Upper lobe of left lung (tissue), 6 donors: ENCODE measurements around the gene CPSF6. TPM values are rescaled to one million over a fixed set of nuclear protein-coding genes. Genes with fewer than 3 reads are reported as not detected.

Source experiments
- ATAC-seq, 2 donors: fragments of 200-7000 bp; cut with Tn5 transposase; one replicate each; pipeline ENCODE4 v1.9.1; 2022; ENCODE audit warnings: mild to moderate bottlenecking in 2 of 2, moderate library complexity in 2 of 2; ENCODE audit not compliant: low FRiP score in 2 of 2
- DNase-seq, 2 donors: peaks; one replicate each; pipeline ENCODE4 v3.0.0-alpha.2; 2019 to 2020
- H3K27ac ChIP-seq, 4 donors: fragments of 200-600 bp; sonication (generic); one replicate each; pipeline ENCODE4 v1.5.1; 2016 to 2019
- H3K27me3 ChIP-seq, 4 donors: fragments of 200-600 bp; sonication (generic); one replicate each; pipeline ENCODE4 v1.5.1; 2017 to 2019
- H3K36me3 ChIP-seq, 4 donors: fragments of 200-600 bp; sonication (generic); one replicate each; pipeline ENCODE4 v1.5.1; 2016 to 2019
- H3K4me1 ChIP-seq, 4 donors: fragments of 200-600 bp; sonication (generic); one replicate each; pipeline ENCODE4 v1.5.1; 2018 to 2019
- H3K4me3 ChIP-seq, 4 donors: fragments of 200-600 bp; sonication (generic); one replicate each; pipeline ENCODE4 v1.5.1; 2017 to 2019; ENCODE audit warnings: mild to moderate bottlenecking in 2 of 4, moderate library complexity in 1 of 4
- H3K9me3 ChIP-seq, 4 donors: fragments of 200-600 bp; sonication (generic); one replicate each; pipeline ENCODE4 v1.5.1; 2018 to 2019
- EP300 ChIP-seq, 4 donors: sonication (generic); formaldehyde crosslinking; IDR thresholded peaks; one replicate each; pipeline ENCODE4 v1.5.1; 2017; ENCODE audit warnings: antibody characterized with exemption in 4 of 4, control low read depth in 2 of 4
- POLR2A ChIP-seq, 4 donors: fragments of 450-650 bp; IDR thresholded peaks; one replicate each; pipeline ENCODE4 v1.5.1; 2016 to 2017; ENCODE audit warnings: antibody characterized with exemption in 4 of 4, mild to moderate bottlenecking in 2 of 4
- POLR2AphosphoS5 ChIP-seq, 2 donors: sonication (generic); formaldehyde crosslinking; IDR thresholded peaks; one replicate each; pipeline ENCODE4 v1.5.1; 2017; ENCODE audit warnings: antibody characterized with exemption in 2 of 2
- WGBS, 2 donors: methylation state at CpG; one replicate each; pipeline ENCODE4 v1.1.5; 2017 to 2018; 5-methylcytosine and 5-hydroxymethylcytosine counted together
- total RNA-seq, 6 donors: library from RNA; depleted of rRNA in 4 of 6; stranded (reverse); fragments of >200 nt in 4 of 6; gene quantifications; one replicate each; pipeline versions ENCODE4 v1.1.0 to v1.2.1, GENCODE V29; 2016 to 2021
- TF ChIP-seq, protein P1 (sequence below), 6 experiments: fragments of 450-650 bp in 4 of 6; fragments of 200-600 bp in 2 of 6; sonication (generic) in 2 of 6; IDR thresholded peaks; one replicate each; pipeline ENCODE4 v1.5.1; 2016 to 2019; ENCODE audit warnings: antibody characterized with exemption in 6 of 6
- donor health status: DM: no; HTN: no; CAD: no; lungs with moderate emphysema.
- donor health status: DM: no; HTN: yes; CAD: no; lungs with severe emphysema.

Gene CPSF6
- total RNA-seq, 6 donors from 2014 or later, result 22.9 to 57.1 (median 48.2) TPM

DNA sequence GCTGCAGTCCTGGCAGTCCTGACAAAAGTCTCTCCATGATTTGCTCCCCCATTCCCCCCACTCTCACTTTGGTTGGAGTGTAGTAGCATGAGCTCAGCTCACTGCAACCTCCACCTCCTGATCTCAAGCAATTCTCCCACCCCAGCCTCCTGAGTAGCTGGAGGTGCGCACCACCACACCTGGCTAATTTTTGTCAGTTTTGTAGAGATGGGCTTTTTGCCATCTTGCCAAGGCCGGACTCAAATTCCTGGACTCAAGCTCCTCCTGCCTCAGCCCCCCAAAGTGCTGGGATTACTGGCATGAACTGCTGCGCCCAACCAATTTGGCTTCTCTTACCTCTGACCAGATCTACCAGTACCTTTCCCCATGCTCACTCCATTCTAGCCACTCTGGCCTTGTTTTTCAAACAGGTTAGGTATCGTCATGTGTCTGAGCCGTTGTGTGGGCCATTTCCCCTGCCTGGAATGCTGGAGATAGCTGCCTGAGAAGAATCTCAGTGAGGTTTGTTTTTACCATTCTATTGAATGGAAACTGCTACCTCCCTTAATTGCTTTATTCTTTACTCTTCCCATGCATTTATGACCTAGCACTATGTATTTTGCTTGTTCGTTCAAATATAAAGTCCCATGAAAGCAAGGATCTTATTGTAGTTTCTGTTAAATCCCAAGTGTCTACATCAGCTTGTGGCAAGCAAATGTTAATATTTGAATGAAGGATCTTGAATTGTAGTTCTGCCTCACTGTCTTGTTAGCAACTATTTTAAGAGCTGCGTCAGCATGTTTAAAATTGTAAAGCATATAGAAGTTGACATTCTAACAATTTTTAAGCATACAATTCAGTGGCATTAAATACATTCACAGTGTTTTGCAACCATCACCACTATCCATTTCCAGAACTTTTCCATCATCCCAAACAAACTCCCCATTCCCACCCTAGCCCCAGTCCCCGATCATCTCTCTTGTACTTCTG, 39.7 kb downstream of the CPSF6 start:
- Histone ChIP-seq H3K36me3 (no peaks in the 10 kb centered on the region), H3K4me1 (peaks cover 0 to 8% (median 7%) of the 10 kb centered on the region in 4 donors), H3K27me3 (no peaks in the 10 kb centered on the region), H3K4me3 (no peak overlapping the region), H3K9me3 (no peaks in the 10 kb centered on the region), H3K27ac (no peak overlapping the region)
- ATAC-seq (no peak), DNase-seq (no peak)
- no peak for TF ChIP-seq POLR2A (IDR thresholded peaks at IDR 0.05)
- TF ChIP-seq POLR2AphosphoS5 (IDR thresholded peaks at IDR 0.05), result no peak
- no peak for TF ChIP-seq EP300 (IDR thresholded peaks at IDR 0.05)
- TF ChIP-seq, protein P1, sequence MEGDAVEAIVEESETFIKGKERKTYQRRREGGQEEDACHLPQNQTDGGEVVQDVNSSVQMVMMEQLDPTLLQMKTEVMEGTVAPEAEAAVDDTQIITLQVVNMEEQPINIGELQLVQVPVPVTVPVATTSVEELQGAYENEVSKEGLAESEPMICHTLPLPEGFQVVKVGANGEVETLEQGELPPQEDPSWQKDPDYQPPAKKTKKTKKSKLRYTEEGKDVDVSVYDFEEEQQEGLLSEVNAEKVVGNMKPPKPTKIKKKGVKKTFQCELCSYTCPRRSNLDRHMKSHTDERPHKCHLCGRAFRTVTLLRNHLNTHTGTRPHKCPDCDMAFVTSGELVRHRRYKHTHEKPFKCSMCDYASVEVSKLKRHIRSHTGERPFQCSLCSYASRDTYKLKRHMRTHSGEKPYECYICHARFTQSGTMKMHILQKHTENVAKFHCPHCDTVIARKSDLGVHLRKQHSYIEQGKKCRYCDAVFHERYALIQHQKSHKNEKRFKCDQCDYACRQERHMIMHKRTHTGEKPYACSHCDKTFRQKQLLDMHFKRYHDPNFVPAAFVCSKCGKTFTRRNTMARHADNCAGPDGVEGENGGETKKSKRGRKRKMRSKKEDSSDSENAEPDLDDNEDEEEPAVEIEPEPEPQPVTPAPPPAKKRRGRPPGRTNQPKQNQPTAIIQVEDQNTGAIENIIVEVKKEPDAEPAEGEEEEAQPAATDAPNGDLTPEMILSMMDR (IDR thresholded peaks at IDR 0.05), result no peak
- 85 to 88% methylated on average over 8 of the region's 8 CpGs for WGBS, 2 donors

DNA sequence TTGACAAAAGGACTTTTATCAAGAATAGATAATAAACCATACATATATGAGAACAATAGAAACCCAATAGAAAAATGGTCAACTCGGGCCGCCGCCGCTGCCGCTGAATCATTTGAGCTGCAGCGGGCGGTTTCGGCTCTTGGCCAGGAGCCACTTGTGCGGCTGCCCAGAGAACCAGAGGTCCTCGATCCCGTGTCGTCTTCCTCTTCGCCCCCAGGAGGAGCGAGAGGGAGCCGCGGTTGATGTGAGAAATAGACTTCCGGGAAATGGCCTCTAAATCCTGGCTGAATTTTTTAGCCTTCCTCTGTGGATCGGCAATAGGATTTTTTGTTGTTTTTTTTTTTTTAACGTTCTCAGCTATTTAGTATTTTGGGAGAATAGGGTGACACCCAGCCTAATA, 44.8 kb downstream of the CPSF6 start:
- 2 to 6% methylated on average over 19 of the region's 19 CpGs for WGBS, 2 donors
- peak overlapping the region in 2 of 4 donors; percentile 17 to 29 for H3K4me3 ChIP-seq
- ATAC-seq, result peak; percentile 78 to 95
- peaks cover 0 to 11% (median 7%) of the 10 kb centered on the region in 4 donors for H3K4me1 ChIP-seq
- no peaks in the 10 kb centered on the region for H3K9me3 ChIP-seq
- TF ChIP-seq EP300 (IDR thresholded peaks at IDR 0.05), result no peak
- TF ChIP-seq POLR2AphosphoS5 (IDR thresholded peaks at IDR 0.05), result peak in 1 of 2 donors; percentile 8
- H3K27ac ChIP-seq, result no peak overlapping the region
- no peaks in the 10 kb centered on the region for H3K36me3 ChIP-seq
- DNase-seq, result peak; percentile 76 to 89
- no peaks in the 10 kb centered on the region for H3K27me3 ChIP-seq

DNA sequence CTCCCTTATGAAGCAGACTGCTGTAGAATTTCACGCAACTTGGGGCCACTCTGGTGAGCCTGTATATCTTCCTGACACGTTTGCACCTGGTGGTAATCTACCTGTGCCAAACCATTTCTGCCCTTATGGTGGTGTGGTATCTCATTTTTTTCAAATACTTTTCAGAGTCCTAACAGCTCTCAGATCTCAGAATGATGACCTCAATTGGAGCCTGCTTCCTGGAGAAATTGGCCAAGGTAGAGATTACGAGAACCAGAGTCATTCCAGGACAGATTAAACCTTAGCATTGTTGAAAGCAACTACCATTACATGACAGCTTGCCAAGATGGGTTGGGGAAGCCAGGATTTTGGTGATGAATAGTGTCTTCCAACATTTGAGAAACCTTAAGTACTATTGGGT, 48.2 kb downstream of the CPSF6 start:
- no peaks in the 10 kb centered on the region for H3K36me3 ChIP-seq
- H3K4me3 ChIP-seq, result no peak overlapping the region
- no peak for ATAC-seq
- TF ChIP-seq, protein P1 (IDR thresholded peaks at IDR 0.05), result no peak
- no peak for TF ChIP-seq EP300 (IDR thresholded peaks at IDR 0.05)
- no peak for TF ChIP-seq POLR2AphosphoS5 (IDR thresholded peaks at IDR 0.05)
- TF ChIP-seq POLR2A (IDR thresholded peaks at IDR 0.05), result no peak
- H3K27me3 ChIP-seq, result no peaks in the 10 kb centered on the region
- no peak overlapping the region for H3K27ac ChIP-seq
- no peaks in the 10 kb centered on the region for H3K9me3 ChIP-seq
- no peak for DNase-seq
- peaks cover 0 to 13% (median 8%) of the 10 kb centered on the region in 4 donors for H3K4me1 ChIP-seq
- WGBS, 2 donors, result 46 to 70% methylated on average over 3 of the region's 3 CpGs

DNA sequence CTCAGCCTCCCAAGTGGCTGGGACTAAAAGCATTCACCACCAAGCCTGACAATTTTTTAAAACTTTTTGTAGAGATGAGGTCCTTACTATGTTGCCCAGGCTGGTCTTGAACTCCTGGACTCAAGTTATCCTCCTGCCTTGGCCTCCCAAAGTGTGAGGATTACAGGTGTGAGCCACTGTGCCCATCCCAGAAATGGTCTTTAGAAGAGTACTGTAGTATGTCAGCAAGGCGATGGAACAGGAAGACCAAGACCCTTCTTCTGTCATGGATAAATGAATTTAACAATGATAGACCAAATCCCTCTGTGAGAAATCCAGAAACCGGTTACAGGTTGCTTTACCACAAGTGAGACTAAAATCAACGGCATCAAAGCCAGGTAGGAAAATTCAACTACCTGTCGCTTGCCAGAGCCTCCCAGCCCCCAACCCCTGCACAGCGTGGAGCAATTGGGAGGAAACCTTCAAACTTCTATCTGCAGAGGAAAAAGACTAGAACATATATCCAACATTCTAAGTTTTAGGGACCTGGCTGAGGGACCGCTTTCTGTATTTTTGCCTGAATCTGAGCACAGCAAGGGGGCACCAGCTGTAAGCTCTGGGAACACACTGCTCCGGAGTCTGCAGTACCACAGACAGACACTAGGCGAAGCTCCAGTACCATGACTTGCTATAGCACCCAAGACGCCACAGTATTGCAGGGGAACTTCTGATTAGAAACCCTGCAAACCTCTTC, 51.3 kb downstream of the CPSF6 start:
- Histone ChIP-seq H3K9me3 (no peaks in the 10 kb centered on the region), H3K27ac (no peak overlapping the region), H3K27me3 (no peaks in the 10 kb centered on the region), H3K36me3 (no peaks in the 10 kb centered on the region), H3K4me3 (no peak overlapping the region), H3K4me1 (peaks cover 0 to 5% (median 0%) of the 10 kb centered on the region in 4 donors)
- 27 to 48% methylated on average over 5 to 9 of the region's 9 CpGs for WGBS, 2 donors
- TF ChIP-seq, protein P1 (IDR thresholded peaks at IDR 0.05), result peak; percentile 69 to 88 (median 84)
- TF ChIP-seq POLR2A (IDR thresholded peaks at IDR 0.05), result no peak
- peak in 1 of 2 donors; percentile 84 for DNase-seq
- ATAC-seq, result peak; percentile 93 to 94

DNA sequence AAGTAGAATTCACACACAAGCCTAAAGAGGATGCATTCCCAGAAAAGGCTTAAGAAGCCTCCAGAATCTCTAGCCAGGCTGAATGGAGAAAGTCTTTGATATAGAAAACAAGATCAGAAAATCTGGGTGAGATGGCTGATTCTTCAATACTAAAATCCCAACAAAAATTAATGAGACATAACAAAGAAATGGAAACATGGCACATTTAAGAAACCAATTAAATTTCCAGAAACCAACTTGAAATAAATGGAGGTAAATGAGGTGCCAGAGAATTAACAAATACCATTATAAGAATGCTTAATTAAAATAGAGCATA, 51.9 kb downstream of the CPSF6 start:
- peaks cover 0 to 5% (median 0%) of the 10 kb centered on the region in 4 donors for H3K4me1 ChIP-seq
- no peak for ATAC-seq
- H3K9me3 ChIP-seq, result no peaks in the 10 kb centered on the region
- DNase-seq, result no peak
- H3K27ac ChIP-seq, result no peak overlapping the region
- no peak overlapping the region for H3K4me3 ChIP-seq
- no peaks in the 10 kb centered on the region for H3K36me3 ChIP-seq
- H3K27me3 ChIP-seq, result no peaks in the 10 kb centered on the region
- TF ChIP-seq, protein P1 (IDR thresholded peaks at IDR 0.05), result no peak
- no peak for TF ChIP-seq EP300 (IDR thresholded peaks at IDR 0.05)
- TF ChIP-seq POLR2A (IDR thresholded peaks at IDR 0.05), result no peak
- TF ChIP-seq POLR2AphosphoS5 (IDR thresholded peaks at IDR 0.05), result no peak
